LHCN-M2 (cell line): ENCODE measurements around the gene NOC3L. TPM values are rescaled to one million over a fixed set of nuclear protein-coding genes. Genes with fewer than 3 reads are reported as not detected.
A peak's percentile ranks its signal among the peaks of the same experiment; 100 is the strongest.
"Not testable (repeated sequence)": the region's sequence is repeated elsewhere in the genome, so short reads cannot be mapped to it uniquely, and the experiment has no call there.

Source experiments
- DNase-seq: peaks from one replicate; pipeline ENCODE4 v3.0.0-alpha.2; 2012; ENCODE audit warnings: low read depth
- total RNA-seq: library from RNA; depleted of rRNA; stranded (reverse); fragments of >200 nt; gene quantifications from 2 replicates; pipeline ENCODE4 v1.2.3, GENCODE V29; 2014

The NOC3L gene
- total RNA-seq, 1 experiment from 2014 or later = 46.8 TPM

GRCh38 chr10:94361171-94361794 lies 1.5 kb downstream of the NOC3L start:
- peak; percentile 25 for DNase-seq

- peak; percentile 93 for DNase-seq
These were observed 4.3 kb downstream of the NOC3L start for GRCh38 chr10:94358480-94358879.

GRCh38 chr10:94357193-94357592 lies 5.5 kb downstream of the NOC3L start:
- DNase-seq = no peak

GRCh38 chr10:94355841-94356240 lies 6.9 kb downstream of the NOC3L start:
- no peak for DNase-seq

GRCh38 chr10:94353336-94353735 lies 9.4 kb downstream of the NOC3L start:
- no peak for DNase-seq

GRCh38 chr10:94351089-94351488 lies 11.7 kb downstream of the NOC3L start:
- DNase-seq = no peak

- DNase-seq = not testable (repeated sequence)
These were observed 12.2 kb downstream of the NOC3L start for GRCh38 chr10:94350500-94350899.

GRCh38 chr10:94349327-94349726 lies 13.4 kb downstream of the NOC3L start:
- peak; percentile 41 for DNase-seq

GRCh38 chr10:94344522-94345122 lies 18.1 kb downstream of the NOC3L start:
- no peak for DNase-seq

- DNase-seq = peak; percentile 53
These were observed 19.6 kb downstream of the NOC3L start for GRCh38 chr10:94343151-94343550.

- DNase-seq = no peak
These were observed 27.9 kb downstream of the NOC3L start for GRCh38 chr10:94334857-94335256.

- DNase-seq = no peak
These were observed 29.7 kb downstream of the NOC3L start for GRCh38 chr10:94333051-94333450.

- no peak for DNase-seq
These were observed 34.1 kb downstream of the NOC3L start for GRCh38 chr10:94328613-94329012.

GRCh38 chr10:94327649-94328048 lies 35.1 kb downstream of the NOC3L start:
- DNase-seq = no peak

- no peak for DNase-seq
These were observed 38.0 kb downstream of the NOC3L start for GRCh38 chr10:94324609-94325233.

- peak; percentile 49 for DNase-seq
These were observed 42.3 kb downstream of the NOC3L start for GRCh38 chr10:94320285-94320914.

- peak; percentile 5 for DNase-seq
These were observed 46.2 kb downstream of the NOC3L start for GRCh38 chr10:94316560-94316959.

- peak; percentile 57 for DNase-seq
These were observed 46.7 kb downstream of the NOC3L start for GRCh38 chr10:94315975-94316464.

- DNase-seq = peak; percentile 4
These were observed 47.7 kb downstream of the NOC3L start for GRCh38 chr10:94315024-94315451.

GRCh38 chr10:94310369-94310768 lies 52.4 kb downstream of the NOC3L start:
- no peak for DNase-seq

- no peak for DNase-seq
These were observed 53.9 kb downstream of the NOC3L start for GRCh38 chr10:94308866-94309265.

GRCh38 chr10:94307046-94307615 lies 55.6 kb downstream of the NOC3L start:
- DNase-seq = no peak
